Stimulated activated CD8-positive, alpha-beta memory T cell treated with anti-CD3 and anti-CD28 coated beads, Interleukin-7, amount 100 ng/mL, for 1 hour (primary cell): Measurements from ENCODE around the gene ATAD1.
"Not testable (repeated sequence)": the region's sequence is repeated elsewhere in the genome, so short reads cannot be mapped to it uniquely, and the experiment has no call there.

Experiments
- DNase-seq, 2 donors: peaks; one replicate each; pipeline ENCODE4 v3.0.0-alpha.2; 2020; ENCODE audit warnings: low read depth in 2 of 2

Gene ATAD1

GRCh38 chr10:87817609-87818504, at the start of gene ATAD1:
Gene ATAD1, minus strand, starts transcription at chr10:87818226. Its CDS starts 3,627 bp downstream, at chr10:87814599.
- DNase-seq: peak; percentile 71 to 83

- DNase-seq: no peak
These were observed 49.4 kb upstream of the ATAD1 start for GRCh38 chr10:87867453-87867852.

DNA sequence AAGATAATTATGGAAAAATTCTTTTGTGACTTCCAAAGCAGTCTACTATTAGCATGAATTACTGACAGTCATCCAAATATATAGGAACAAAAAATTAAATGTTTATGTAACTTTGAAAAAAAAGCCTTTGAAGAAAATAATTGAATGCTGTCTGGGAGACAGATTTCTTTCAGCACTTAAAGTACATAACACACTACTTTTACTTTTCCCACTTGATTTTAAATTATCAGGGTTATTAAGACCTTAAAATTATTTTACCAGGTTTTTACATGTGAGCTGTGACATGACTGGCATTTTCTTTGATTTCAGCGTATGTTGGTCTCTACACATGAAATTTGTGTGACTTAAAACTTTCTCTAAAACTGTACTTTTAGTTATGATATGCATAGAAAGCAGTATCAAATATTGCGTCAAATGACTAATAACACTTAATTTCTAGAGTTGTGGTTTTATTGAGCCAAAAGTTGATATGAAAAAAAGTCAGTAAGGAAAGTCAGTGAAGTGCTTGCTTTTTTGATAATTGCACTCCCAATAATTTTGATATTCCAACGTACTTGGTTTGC, 48.5 kb upstream of the ATAD1 start:
- DNase-seq: no peak

- no peak for DNase-seq
These were observed 47.3 kb upstream of the ATAD1 start for GRCh38 chr10:87865241-87865881.

- no peak for DNase-seq
These were observed 46.6 kb upstream of the ATAD1 start for GRCh38 chr10:87864496-87865059.

DNA sequence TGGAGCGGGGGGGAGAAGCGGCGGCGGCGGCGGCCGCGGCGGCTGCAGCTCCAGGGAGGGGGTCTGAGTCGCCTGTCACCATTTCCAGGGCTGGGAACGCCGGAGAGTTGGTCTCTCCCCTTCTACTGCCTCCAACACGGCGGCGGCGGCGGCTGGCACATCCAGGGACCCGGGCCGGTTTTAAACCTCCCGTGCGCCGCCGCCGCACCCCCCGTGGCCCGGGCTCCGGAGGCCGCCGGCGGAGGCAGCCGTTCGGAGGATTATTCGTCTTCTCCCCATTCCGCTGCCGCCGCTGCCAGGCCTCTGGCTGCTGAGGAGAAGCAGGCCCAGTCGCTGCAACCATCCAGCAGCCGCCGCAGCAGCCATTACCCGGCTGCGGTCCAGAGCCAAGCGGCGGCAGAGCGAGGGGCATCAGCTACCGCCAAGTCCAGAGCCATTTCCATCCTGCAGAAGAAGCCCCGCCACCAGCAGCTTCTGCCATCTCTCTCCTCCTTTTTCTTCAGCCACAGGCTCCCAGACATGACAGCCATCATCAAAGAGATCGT, 46.0 kb upstream of the ATAD1 start:
- DNase-seq: not testable (repeated sequence)

DNA sequence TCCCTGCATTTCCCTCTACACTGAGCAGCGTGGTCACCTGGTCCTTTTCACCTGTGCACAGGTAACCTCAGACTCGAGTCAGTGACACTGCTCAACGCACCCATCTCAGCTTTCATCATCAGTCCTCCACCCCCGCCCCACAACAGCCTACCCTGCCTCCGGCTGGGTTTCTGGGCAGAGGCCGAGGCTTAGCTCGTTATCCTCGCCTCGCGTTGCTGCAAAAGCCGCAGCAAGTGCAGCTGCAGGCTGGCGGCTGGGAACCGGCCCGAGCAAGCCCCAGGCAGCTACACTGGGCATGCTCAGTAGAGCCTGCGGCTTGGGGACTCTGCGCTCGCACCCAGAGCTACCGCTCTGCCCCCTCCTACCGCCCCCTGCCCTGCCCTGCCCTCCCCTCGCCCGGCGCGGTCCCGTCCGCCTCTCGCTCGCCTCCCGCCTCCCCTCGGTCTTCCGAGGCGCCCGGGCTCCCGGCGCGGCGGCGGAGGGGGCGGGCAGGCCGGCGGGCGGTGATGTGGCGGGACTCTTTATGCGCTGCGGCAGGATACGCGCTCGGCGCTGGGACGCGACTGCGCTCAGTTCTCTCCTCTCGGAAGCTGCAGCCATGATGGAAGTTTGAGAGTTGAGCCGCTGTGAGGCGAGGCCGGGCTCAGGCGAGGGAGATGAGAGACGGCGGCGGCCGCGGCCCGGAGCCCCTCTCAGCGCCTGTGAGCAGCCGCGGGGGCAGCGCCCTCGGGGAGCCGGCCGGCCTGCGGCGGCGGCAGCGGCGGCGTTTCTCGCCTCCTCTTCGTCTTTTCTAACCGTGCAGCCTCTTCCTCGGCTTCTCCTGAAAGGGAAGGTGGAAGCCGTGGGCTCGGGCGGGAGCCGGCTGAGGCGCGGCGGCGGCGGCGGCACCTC, 45.3 kb upstream of the ATAD1 start, which contains the start of the genes KLLN and PTEN:
Gene KLLN (minus strand): TSS at position 481 of the 891 bp plus-strand sequence. CDS start 1,046 bp downstream, outside the sequence.
Gene PTEN (plus strand): TSS at position 573 of the 891 bp plus-strand sequence. CDS start 845 bp downstream, outside the sequence.
- DNase-seq: peak; percentile 61 to 67

DNA sequence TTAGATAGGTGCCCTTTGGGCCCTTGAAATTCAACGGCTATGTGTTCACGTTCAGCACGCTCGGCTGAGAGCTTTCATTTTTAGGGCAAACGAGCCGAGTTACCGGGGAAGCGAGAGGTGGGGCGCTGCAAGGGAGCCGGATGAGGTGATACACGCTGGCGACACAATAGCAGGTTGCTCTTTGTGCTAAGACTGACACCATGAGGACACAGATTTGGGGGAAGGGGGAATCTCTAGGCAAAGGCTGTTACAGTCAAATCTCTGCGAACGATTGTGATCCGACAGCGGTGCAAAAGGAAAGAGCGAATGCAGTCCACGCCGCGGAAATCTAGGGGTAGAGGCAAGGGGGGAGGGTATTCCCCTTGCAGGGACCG, 44.6 kb upstream of the ATAD1 start:
- DNase-seq: no peak

GRCh38 chr10:87861953-87862678, 44.1 kb upstream of the ATAD1 start:
- DNase-seq: peak; percentile 84 to 88

GRCh38 chr10:87861566-87861952, 43.5 kb upstream of the ATAD1 start:
- no peak for DNase-seq

DNA sequence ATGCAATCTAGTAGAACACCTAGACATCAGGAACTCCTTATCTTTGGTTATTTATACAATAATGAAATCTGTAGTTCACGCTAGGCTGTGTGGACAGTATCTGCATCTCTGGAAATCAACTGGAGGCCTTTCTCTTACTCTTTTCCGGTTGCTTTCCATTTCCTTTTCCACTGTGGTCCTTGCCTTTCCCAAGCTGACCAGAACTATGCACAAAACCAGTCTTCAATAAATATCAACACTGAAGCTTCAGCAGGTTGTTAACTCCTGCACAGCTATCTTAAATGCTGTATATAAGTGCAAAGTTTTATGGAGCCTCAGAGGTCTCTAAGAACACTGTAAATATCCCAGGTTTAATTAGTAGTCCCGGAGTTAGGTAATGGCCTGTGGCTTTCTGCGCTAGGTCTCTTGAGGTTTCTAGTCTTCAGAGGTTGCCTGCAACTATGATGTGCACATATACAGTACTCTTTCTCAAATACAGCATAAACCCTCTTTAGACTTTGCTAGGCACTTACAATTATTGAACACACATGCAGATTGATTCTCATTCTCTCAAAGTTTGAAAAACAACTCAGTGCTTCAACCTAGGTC, 42.9 kb upstream of the ATAD1 start:
- no peak for DNase-seq

DNA sequence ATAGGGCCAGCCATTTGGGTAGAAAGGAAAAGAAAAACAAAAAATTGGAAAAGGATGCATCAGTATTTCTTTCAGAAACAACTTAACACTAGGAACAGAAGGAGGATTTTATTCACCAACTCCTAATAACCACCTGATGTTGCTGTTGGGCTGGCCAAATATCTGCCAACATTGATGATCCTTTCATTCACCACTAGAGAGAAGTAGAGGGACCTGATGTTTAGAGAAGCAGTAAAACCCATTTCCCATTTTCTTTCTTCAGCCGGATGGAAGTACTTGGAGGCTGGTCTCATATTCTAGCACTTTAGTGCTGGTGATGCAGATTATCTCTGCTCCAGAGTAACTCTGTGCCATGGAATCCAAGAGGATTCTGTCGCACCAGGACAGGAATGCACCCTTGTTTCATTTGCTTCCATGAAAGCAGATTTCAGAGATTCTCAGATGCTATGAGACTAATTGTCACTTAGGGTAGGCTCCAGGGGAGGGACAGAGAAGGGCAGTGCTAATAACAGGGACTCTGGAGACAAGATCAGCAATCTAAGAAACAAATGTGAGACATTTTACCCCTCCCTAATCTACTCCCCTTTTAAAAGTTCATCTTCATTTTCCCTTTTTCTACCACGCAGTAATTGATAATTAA, 42.2 kb upstream of the ATAD1 start:
- no peak for DNase-seq

- DNase-seq: not testable (repeated sequence)
These were observed 37.6 kb upstream of the ATAD1 start for GRCh38 chr10:87855665-87856064.

GRCh38 chr10:87855247-87855646, 37.2 kb upstream of the ATAD1 start:
- not testable (repeated sequence) for DNase-seq

- DNase-seq: no peak
These were observed 34.1 kb upstream of the ATAD1 start for GRCh38 chr10:87852089-87852488.

DNA sequence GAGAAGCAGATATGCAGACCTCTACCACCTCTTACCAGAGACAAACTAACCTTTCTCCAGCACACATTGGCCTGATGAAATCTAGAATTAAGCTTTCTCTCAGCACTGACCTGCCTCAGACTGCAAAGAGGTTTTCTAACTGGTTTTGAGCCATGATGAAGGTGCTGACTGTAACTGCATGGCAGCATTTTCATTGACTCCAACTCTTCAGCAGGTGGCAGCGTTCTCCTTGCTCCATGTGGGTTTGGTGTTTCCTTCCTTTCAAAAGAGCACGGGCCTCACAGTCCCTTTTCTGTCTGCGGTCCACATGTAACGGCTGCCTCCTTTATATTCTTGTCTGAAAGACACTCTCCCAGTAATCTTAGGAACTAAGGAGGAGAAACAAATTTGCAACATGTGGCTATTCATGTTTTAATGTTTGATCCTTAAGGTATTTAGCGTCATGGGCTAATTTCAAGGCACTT, 32.7 kb upstream of the ATAD1 start:
- no peak for DNase-seq

DNA sequence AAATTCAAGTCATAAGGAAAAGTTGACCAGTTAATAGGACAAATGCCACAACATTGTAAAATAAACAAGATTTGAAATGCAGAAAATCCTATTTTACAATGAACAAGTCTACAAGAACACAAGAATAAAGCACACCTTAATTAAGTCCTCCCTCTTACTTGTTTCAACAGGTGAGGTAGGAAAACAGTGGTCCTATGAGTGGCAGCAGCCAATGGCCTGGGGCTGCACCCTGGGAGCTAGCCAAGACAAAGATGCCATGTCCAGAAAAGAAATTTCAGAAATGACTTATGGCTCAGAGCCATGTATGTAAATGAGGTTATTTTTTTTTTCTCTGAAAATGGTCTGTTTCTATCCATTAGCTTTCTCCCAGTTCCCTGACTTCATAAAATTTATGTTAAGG, 31.0 kb upstream of the ATAD1 start:
- no peak for DNase-seq

- DNase-seq: no peak
These were observed 29.5 kb upstream of the ATAD1 start for GRCh38 chr10:87847550-87847949.

DNA sequence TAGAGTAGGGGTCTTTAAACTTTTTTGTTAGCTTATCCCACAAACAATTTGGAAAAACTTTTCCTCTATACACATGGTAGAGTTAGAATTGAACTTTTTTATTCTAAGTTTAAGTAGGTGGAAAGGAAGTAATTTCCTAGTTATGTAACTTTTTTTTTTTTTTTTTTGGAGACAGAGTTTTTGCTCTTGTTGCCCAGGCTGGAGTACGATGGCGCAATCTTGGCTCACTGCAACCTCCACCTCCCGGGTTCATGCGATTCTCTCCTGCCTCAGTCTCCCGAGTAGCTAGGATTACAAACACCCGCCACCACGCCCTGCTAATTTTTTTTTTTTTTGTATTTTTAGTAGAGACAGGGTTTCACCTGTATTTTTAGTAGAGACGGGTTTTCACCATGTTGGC, 28.7 kb upstream of the ATAD1 start:
- not testable (repeated sequence) for DNase-seq
